Endometrial microvascular endothelial cells (primary cell): ENCODE results near the gene MFSD1. TPM values are rescaled to one million over a fixed set of nuclear protein-coding genes. Genes with fewer than 3 reads are reported as not detected.

Experiments used
- in situ Hi-C: cut with HindIII; loops from 2 replicates; pipeline ENCODE4 v1.10.0; 2017; ENCODE audit warnings: low sequenced_read_pairs, low pct_unique_long_range_greater_than_20kb; ENCODE audit errors: inconsistent ontology term
- total RNA-seq: library from RNA; depleted of rRNA; stranded (reverse); fragments of >200 nt; gene quantifications from one replicate; pipeline ENCODE4 v1.2.3, GENCODE V29; 2015; ENCODE audit errors: inconsistent ontology term

Gene MFSD1
- total RNA-seq, 1 donor from 2014 or later, result 102 TPM

DNA sequence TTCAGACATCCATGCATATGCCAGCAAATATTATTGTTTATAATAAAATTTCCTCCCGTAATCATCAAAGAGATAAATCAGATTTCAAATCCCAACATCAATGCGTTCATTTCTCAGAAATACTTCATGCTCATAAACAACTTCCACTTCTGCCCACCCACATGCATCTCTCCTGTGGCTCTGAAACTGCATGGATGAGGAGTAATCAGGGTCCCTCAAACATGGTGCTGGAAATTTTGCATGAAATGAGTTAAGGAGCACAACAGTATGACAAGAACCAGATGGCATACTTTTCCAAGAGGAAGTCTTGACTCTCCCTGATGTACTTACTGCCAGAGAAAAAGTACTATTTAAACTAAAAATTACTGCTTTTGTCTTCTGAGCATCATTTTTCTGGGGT lies 26.9 kb upstream of the MFSD1 start:
- in situ Hi-C loops, result loop anchor here (25.0 kb wide), 1 partner anchor 113 kb away; the partner anchor contains the start of gene LXN

DNA sequence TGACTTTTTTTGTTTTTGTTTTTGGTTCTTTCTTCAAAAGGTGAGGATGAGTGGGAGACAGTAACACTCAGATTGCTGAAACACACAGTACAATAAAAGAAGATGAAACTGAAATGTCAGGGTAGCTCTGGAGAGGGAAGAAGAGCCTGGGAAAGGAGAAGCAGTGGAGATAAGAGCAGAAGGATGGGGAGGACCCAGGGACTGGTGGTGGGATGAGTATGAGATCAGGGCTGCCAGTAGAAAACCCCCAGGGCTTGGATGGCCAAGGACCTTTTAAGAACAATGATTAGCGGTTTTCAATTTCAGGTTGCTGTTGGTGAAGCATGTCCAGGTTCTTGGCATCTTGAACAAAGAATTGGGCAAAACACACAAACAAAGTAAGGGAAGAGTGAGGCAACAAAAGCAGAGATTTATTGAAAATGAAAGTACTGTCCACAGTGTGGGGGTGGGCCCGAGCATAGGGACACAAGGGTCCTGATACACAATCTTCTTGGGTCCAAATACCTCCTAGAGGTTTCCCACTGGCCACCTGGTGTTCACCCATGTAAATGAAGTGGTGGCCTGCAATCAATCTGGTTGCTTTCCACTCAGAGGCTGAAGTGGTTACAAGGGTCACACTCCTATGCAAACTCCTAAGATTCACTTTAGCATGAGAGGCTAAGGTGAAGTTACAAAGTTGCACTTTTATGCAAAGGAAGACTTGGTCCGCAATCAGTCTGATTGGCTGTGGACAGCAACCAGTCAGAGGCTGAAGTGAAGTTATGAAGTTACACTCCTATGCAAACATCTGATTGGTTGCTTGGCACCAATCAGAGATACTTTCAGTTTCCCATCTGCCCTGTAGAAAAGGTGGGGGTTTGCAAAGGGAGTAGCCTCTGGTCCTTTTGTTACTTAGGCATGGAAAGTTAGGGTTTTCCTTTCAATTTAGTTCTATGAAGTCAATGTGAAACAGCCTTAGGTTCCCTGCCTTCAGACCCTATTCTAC lies 26.1 kb upstream of the MFSD1 start:
- in situ Hi-C loops, result loop anchor here (25.0 kb wide), 1 partner anchor 113 kb away; the partner anchor contains the start of gene LXN

GRCh38 chr3:158776531-158776930 lies 25.3 kb upstream of the MFSD1 start:
- in situ Hi-C loops, result loop anchor here (25.0 kb wide), 1 partner anchor 114 kb away; the partner anchor contains the start of gene LXN

DNA sequence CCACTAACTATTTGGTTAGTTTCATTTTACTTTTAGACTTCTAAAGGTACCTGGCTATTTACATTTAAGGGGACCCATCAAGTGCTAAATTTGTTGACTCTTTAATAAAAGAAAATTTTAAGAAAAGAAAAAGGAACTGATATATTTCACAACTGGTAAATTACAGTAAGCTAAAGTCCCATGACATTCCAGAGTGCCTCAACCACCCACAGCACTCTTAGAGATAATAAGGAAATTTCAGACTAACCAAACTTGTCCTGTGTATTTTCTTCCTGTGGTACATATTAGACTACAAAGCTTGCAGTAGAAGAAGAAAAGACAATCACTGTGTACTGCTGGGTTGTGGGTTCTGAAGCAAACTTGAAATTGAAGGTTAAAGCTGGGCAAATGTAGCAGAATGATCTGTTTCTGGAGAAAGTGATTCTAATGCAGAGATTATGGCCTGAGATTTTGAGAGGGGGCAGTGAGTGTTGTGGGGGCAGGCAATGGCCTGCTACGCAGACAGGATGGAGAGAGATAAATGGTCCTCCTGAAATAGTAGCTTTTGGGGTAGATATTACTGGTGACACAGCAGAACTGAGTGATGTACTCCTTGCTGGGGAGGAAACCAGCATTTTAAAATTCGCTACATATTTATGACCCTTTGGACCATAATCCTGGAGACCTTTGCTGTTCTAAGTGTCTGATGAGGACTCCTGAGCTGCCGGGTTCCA lies 24.5 kb upstream of the MFSD1 start:
- in situ Hi-C loops, result loop anchor here (25.0 kb wide), 1 partner anchor 115 kb away; the partner anchor contains the start of gene LXN

DNA sequence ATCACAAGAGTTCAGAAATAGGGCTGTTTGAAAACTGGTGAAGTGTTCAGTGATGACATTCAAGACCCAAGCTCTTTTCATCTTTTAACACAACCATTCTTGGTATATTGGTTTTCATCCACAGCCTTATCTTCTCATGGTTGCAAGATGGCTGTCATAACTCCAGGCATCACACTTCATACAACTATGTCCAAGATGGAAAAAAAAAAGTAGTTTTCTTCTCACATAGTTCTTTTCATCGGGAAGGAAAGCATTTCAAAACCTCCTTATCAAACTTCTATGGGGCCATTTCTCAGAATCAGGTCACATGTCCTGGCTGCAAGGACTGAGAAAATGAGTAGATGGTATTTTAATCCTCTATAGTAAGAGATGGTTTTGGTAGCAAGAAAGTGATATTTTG lies 21.1 kb upstream of the MFSD1 start:
- in situ Hi-C loops, result loop anchor here (25.0 kb wide), 1 partner anchor 118 kb away; the partner anchor contains the start of gene LXN

- in situ Hi-C loops, result loop anchor here (25.0 kb wide), 1 partner anchor 119 kb away; the partner anchor contains the start of gene LXN
These were observed 20.7 kb upstream of the MFSD1 start for GRCh38 chr3:158781191-158781590.

DNA sequence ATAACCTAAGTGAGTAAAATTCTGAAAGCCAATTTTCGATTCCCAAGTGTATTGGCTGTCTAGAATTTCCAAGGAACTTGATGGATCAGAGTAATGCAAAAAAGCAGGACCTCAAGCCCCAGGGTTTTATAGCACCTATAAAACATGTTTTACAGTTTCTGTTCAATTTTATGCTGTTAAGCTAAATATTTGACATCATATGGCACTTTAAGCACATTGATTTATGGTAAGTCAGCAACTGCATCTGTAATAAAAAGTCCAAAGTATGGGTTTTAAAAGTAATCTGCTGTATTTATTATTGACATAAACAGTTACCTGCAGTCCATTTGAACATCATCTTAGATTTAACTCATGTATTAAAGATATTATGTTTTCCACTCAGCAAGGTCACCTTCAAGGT lies 20.0 kb upstream of the MFSD1 start:
- in situ Hi-C loops, result loop anchor here (25.0 kb wide), 1 partner anchor 120 kb away; the partner anchor contains the start of gene LXN

- in situ Hi-C loops, result loop anchor here (25.0 kb wide), 1 partner anchor 120 kb away; the partner anchor contains the start of gene LXN
These were observed 19.4 kb upstream of the MFSD1 start for GRCh38 chr3:158782283-158782989.

DNA sequence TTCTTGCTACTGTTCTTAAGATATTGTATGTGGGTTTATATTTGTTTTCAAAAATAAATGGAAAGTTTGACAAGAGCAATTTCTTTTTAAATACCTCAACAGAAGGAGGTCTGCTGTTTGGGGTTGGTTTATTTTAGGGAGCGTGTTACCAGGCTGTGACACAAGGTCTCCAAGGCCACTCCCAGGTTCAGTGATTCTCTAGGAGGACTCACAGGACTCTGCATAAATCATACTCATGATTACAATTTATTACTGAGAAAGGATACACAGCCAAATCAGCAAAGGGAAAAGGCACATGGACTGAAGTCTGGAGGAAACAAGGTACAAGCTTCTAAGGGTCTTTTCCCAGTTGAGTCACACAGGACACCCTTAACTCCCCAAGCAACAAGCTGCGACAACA lies 18.8 kb upstream of the MFSD1 start:
- in situ Hi-C loops, result loop anchor here (25.0 kb wide), 1 partner anchor 121 kb away; the partner anchor contains the start of gene LXN

GRCh38 chr3:158785972-158786371 lies 15.9 kb upstream of the MFSD1 start:
- in situ Hi-C loops, result loop anchor here (25.0 kb wide), 1 partner anchor 124 kb away; the partner anchor contains the start of gene LXN

GRCh38 chr3:158788446-158788845 lies 13.4 kb upstream of the MFSD1 start:
- in situ Hi-C loops, result loop anchor here (25.0 kb wide), 1 partner anchor 126 kb away; the partner anchor contains the start of gene LXN

- in situ Hi-C loops, result loop anchor here (25.0 kb wide), 1 partner anchor 127 kb away; the partner anchor contains the start of gene LXN
These were observed 12.3 kb upstream of the MFSD1 start for GRCh38 chr3:158789592-158789991.

- in situ Hi-C loops, result loop anchor here (25.0 kb wide), 1 partner anchor 129 kb away; the partner anchor contains the start of gene LXN
These were observed 10.8 kb upstream of the MFSD1 start for GRCh38 chr3:158790901-158791589.

GRCh38 chr3:158791590-158791920 lies 10.3 kb upstream of the MFSD1 start:
- in situ Hi-C loops, result loop anchor here (25.0 kb wide), 1 partner anchor 129 kb away; the partner anchor contains the start of gene LXN

DNA sequence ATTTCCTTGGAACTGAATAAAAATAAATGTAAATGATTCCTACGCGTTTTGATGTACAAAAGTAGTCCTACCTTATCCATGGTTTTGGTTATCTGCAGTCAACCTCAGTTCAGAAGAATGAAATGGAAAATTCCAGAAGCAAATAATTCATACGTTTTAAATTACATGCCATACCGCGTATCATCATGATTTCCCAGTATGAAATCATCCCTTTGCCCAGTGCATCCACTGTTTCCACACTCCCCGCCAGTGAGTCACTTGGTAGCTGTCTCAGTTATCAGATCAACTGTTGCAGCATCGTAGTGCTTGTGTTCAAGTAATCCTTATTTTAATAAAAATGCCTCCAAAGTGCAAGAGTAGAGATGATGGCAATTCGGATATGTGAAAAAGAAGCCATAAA lies 9.1 kb upstream of the MFSD1 start:
- in situ Hi-C loops, result loop anchor here (25.0 kb wide), 1 partner anchor 130 kb away; the partner anchor contains the start of gene LXN

DNA sequence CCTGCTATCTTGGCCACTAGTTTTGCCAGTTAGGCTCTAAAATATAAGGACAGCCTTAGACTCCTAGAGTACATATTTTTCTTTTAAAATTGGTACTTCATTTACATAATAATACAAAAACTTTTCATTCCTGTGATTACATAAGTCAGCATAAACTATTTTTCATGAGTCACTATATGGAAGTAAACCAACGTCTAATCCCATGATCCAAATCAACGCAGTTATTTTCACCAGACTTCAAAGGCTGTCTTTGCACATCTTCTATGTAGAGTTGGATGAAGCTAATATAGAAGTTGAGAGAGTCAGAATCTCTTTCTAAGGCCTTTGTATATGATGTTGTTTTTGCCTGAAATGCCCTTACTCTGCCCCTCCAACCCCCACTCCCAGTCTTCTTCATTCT lies 7.6 kb upstream of the MFSD1 start:
- in situ Hi-C loops, result loop anchor here (25.0 kb wide), 1 partner anchor 132 kb away; the partner anchor contains the start of gene LXN

GRCh38 chr3:158794936-158795518 lies 6.8 kb upstream of the MFSD1 start:
- in situ Hi-C loops, result loop anchor here (25.0 kb wide), 1 partner anchor 133 kb away; the partner anchor contains the start of gene LXN
